OCI-LY1 (cell line): ENCODE measurements around the gene TRIM56.

Source experiments
- EZH2 ChIP-seq: fragments of 200-600 bp; sonication (generic), shearing (Covaris generic); IDR thresholded peaks from 2 replicates; pipeline ENCODE4 v1.8.0; 2017; ENCODE audit warnings: borderline replicate concordance, mixed run types, mild to moderate bottlenecking, antibody characterized with exemption, low read length, moderate library complexity, mixed read lengths
- TF ChIP-seq, protein P1 (sequence below): fragments of 200-600 bp; sonication (generic), shearing (Covaris generic); IDR thresholded peaks from 2 replicates; pipeline ENCODE4 v1.5.1; 2017; ENCODE audit warnings: mild to moderate bottlenecking, antibody characterized with exemption, low read length, moderate library complexity, mixed read lengths

DNA sequence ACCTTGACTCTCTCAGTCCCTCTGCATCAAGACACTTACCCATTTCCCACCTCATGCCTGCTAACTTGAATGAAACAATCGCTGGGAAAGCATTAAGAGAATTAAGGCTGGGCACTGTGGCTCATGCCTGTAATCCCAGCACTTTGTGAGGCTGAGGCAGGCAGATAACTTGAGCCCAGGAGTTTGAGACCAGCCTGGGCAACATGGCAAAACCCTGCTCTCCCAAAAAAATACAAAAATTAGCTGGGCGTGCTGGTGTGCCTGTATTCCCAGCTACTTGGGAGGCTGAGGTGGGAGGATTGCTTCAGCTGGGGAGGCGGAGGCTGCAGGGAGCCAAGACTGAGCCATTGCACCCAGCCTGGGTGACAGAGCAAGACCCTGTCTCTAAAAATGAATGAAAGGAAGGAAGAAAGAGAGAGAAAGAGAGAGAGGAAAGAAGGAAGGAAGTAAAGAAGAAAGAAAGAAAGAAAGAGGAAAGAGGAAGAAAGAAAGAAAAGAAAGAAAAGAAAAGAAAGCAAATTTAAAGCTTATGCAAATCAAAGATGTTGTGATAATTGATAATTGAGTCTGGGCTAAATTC, 42.3 kb downstream of the TRIM56 start:
- TF ChIP-seq, protein P1, sequence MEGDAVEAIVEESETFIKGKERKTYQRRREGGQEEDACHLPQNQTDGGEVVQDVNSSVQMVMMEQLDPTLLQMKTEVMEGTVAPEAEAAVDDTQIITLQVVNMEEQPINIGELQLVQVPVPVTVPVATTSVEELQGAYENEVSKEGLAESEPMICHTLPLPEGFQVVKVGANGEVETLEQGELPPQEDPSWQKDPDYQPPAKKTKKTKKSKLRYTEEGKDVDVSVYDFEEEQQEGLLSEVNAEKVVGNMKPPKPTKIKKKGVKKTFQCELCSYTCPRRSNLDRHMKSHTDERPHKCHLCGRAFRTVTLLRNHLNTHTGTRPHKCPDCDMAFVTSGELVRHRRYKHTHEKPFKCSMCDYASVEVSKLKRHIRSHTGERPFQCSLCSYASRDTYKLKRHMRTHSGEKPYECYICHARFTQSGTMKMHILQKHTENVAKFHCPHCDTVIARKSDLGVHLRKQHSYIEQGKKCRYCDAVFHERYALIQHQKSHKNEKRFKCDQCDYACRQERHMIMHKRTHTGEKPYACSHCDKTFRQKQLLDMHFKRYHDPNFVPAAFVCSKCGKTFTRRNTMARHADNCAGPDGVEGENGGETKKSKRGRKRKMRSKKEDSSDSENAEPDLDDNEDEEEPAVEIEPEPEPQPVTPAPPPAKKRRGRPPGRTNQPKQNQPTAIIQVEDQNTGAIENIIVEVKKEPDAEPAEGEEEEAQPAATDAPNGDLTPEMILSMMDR, result no peak
- TF ChIP-seq EZH2, result no peak
